ENCODE measurements around the gene ENDOV.

ENDOV gene

GRCh38 chr17:80461528-80462160 lies 46.7 kb downstream of the ENDOV start:
- in situ Hi-C loops (cut with HindIII; ENCODE audit: low sequenced_read_pairs), result no loop called here

- in situ Hi-C loops (cut with HindIII; ENCODE audit: low sequenced_read_pairs), result no loop called here
Measured at GRCh38 chr17:80463784-80464400, 48.9 kb downstream of the ENDOV start.

- in situ Hi-C loops (cut with HindIII; ENCODE audit: low sequenced_read_pairs), result no loop called here
Measured at GRCh38 chr17:80464486-80464885, 49.5 kb downstream of the ENDOV start.

DNA sequence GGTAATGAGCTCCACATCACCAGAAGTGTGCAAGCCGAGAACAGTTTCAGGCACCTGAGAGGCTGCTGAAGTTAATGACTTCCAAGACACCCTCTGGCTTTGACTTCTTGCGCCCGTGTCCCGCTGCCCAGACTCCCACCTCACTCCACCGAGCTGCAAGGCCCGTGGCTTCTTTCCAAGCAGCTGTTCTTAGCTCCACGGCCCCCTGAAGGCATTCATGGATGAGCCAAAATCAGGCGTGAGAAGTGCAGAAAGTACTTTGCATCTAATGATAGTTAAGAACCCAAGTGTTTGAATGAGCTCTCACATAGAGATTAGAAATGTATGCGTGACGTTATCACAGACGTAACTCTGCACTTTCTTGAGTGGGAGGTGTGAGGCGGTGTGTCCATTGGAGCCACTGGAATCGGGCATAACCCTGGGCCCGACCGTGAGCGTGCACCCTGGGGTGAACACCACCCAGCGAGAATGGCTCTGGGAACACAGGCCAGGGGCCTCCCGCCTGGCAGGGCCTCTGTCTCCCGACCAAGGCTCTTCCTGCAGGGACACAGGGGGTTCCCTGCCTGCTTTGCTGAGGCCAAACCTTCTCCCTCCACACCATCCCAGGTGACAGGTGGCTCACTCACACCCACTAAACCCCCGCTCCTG lies 50.5 kb downstream of the ENDOV start:
- in situ Hi-C loops (cut with HindIII; ENCODE audit: low sequenced_read_pairs), result no loop called here

DNA sequence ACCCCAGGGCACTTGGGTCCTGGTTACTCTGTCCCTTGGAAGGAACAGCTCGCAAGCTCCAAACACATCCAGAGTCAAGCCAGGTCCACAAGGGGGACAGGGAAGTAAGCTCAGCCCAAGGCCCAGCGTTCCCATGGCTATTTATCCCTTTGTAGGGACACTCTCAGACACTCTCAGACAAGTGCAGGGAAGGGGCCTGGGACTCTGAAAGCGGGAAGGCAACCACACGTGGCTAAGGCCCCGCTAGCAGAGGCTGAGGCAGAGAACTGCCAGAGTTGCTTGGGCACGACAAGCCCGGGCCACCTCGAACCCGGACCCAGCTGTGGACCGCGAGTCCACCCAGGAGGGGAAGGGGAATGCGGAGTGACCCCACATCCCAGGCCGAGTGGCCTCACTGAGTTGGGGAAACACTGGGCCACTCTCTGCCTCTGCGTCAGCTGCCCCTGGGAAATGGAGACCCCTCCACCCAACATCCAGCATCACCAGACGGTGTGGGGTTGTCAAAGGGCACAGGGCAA lies 51.3 kb downstream of the ENDOV start:
- in situ Hi-C loops (cut with HindIII; ENCODE audit: low sequenced_read_pairs), result no loop called here

DNA sequence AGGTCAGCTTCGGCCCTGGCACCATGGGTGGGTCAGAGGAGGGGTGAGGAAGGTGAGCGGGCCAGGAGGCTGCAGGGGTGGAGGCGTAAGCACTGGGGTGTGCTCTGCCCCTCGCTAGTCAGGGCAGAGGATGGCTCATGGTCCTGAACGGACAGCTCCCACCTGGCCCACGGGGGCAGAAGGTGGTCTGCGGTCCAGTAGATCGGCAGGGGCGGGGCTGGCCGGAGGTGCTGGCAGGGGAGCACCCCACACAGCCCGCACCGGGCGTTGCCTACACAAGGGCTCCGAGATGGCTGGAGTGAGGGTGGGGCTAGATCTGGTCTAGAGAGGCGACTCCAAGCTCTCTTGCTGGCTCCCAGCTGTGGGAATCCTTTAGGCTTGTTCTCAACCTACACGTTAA lies 53.3 kb downstream of the ENDOV start:
- in situ Hi-C loops (cut with HindIII; ENCODE audit: low sequenced_read_pairs), result no loop called here

- in situ Hi-C loops (cut with HindIII; ENCODE audit: low sequenced_read_pairs), result no loop called here
Measured at GRCh38 chr17:80468781-80469493, 54.0 kb downstream of the ENDOV start.

DNA sequence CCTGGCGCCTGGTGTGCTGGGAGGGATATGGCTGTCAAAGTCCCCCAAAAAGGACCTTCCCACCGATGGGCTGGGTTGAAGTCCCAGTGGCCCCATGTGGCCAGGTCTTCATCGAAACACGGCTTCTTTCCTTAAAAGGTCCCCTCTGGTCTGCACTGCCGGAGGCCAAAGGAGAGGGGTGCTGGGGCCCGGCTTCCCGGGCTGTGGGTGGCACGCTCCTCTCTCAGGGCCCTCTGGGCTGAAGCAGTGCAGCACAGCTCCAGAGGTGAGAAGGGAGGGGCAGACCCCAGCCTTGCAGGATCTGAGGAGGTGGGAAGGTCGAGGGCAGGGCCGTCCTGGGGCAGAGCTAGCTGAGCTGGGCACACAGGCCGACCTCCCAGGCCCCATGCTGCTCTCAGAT lies 54.7 kb downstream of the ENDOV start:
- in situ Hi-C loops (cut with HindIII; ENCODE audit: low sequenced_read_pairs), result no loop called here

GRCh38 chr17:80470603-80471002 lies 55.6 kb downstream of the ENDOV start:
- in situ Hi-C loops (cut with HindIII; ENCODE audit: low sequenced_read_pairs), result no loop called here

- in situ Hi-C loops (cut with HindIII; ENCODE audit: low sequenced_read_pairs), result no loop called here
Measured at GRCh38 chr17:80471922-80472321, 57.0 kb downstream of the ENDOV start.

DNA sequence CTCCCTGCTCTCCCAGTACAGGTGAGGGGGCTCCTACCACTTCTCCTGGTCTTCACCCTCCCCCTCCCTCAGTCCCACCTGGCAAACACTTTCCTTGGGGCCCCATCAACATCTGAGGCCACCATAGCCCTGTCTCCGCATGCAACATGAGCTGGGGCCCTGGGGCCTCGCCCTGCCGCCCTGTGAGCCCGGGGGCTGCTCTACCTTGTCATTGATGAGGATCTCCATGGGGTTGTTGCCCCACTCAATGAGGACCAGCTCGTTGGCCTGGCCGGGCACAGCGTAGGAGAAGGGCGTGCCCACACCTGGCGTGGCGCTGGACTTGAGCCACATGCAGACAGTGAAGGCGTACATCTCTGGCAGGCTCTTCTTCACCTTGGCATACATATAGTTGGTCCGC lies 58.0 kb downstream of the ENDOV start:
- in situ Hi-C loops (cut with HindIII; ENCODE audit: low sequenced_read_pairs), result no loop called here

GRCh38 chr17:80473701-80474100 lies 58.7 kb downstream of the ENDOV start:
- in situ Hi-C loops (cut with HindIII; ENCODE audit: low sequenced_read_pairs), result no loop called here

DNA sequence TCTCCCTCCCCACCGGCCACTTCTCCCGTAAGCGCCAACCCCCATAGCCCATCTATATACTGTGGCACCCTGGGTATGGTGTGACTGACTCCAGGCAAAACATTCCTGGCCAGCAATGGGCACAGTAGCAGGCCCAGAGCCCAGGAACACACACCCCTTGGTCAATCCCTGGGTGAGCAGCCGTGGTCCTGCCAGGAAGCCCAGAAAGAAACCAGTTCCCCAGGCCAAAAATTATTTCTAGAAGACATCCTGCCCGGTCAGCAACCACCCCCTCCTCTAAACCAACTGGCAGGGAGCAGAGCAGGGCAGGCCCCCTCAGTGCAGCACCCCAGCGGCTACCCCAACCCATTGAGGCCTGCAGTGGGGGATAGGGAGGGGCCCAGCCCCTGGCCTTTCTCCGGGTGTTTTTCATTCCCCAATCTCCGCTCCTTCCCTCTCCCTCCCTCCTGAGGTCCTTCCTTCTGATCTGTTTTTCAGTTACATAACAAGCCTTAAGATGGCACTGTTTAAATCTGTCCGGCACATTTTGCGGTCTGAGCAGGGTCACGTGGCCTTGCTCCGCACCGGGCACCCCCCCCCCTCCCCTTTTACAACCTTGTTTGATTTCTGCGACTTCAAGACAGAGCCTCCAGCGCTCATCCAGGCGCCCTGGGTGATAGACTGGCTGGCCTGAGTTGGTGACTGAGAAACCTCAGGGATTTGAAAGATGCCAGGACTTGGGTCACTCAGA lies 59.4 kb downstream of the ENDOV start:
- in situ Hi-C loops (cut with HindIII; ENCODE audit: low sequenced_read_pairs), result no loop called here

DNA sequence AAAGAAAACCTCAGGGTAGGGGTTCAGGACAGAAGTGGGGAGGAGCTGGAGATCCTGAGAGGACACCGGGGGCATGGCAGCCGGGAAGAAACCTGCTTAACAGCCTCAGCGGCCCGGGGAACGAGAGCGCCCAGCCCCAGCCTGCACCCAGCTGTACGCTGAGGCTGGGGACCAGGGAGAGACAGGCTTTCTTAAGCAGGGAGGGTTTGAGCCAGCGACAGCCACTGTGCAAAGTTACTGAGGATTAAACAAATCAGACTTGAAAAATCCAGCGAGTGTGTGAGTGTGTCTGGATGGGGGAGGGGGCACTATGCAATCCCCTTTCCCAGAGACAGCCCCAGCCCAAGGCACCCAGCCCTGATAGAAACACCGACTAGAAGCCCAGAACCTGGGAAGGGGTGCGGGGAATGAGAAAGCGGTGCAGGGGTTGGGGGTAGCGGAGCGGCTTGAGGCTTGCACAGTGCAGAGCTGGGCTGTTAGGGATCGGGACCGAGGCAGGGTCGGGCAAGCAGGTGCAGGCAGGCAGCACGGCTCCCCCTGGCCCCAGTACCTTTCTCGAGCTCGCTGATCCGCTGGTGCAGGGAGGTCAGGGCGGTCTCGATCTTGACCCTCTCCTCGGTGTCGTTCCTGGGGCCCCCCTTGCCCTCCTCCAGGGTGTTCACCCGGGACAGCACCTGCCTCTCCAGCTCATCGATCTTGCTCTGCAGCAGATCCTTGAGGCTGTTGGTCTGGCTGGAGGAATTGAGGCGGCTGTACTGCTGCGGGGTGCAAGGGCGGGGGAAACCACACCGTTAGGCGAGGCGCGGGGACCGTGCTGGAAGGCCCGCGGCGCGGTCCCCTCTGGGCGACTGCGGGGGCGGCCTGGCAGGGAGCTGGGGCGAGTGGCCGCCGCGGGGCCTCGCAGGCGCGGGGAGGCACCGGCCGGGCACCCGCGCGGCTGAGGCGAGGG lies 60.3 kb downstream of the ENDOV start:
- in situ Hi-C loops (cut with HindIII; ENCODE audit: low sequenced_read_pairs), result no loop called here

DNA sequence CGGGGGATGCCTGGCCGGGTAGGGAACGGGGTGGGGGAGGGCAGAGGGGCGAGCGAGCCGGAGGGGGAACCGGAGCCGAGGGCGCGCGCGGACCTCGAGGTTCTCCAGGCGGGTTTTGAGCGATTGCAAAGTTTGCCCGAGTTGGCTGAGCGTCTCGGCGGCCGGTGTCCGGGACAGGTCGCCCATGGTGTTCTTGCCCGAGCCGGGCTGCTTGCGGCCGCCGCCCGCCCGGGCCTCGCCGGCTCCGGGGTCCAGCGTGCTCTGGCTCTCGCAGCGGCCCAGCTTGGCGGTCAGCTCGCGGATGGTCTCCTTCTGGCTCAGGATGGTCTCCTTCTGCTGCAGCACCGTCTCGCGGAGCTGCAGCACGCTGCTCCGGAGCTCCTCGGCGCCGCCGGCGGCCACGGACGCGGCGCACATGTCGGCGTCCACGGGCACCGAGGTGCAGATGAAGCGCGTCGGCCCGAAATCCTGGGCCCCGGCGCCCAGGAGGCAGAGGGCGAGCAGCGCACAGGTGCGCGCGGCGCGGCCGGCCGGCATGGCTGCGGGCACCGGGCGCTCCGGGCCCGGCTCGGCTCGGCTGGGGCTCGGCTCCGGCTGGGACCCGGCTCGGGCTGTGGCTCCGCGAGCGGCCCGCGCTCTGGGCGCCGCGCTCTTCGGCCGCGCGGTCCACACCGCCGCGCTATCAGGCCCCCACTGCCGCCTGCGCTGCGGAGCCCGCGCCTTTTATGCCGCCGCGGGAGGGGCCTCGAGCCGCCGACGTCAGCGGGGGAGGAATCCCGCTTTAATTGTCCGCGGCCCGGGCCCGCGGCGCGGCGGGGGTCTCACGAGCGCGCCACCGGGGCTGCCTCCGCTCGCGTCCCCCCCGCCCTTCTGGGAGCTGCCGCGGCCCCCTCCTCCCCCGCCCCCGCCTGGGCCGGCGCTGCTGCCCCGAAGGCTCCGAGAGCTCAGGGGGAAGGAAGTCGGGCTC lies 61.2 kb downstream of the ENDOV start, which contains the start of gene NPTX1:
Gene NPTX1 (minus strand): TSS at position 698 of the 967 bp plus-strand sequence. CDS start 161 bp downstream, at position 537.
- in situ Hi-C loops (cut with HindIII; ENCODE audit: low sequenced_read_pairs), result no loop called here

DNA sequence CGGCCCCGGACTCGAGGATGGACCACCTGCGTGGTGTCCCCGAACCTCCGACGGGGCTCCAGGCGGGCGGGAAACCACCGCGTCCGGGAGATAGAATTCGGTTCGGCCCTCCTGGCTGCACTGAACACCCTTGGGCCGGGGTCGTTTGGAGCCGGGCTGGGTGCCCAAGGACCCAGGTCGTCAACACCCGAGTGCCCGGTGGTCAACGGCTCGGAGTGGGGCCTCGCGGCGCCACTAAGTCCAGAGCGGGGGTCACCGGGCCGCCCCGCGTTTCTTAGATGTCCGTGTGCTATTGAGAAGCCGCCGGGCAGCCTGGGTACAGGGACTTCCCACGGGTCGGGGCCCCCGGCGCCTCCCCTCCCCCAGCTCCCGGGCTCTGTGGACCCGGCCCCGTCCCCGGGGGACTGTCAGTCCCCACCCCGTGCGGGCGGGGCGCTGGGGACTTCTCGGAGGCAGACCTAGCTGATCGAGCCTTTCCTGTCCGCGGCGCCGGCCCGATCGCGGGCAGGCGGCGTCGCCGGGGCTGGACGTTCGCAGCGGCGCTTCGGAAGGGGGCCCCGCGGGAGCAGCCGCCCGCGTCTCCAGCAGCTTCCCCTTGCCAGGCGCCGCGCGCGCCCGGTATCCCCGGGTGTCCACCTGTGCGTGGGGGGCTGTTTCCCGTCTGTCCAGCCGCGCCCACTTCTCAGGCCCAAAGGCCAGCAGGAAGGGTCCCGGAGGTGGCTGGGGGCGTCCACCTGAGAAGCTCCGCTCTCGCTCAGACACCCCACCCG lies 62.1 kb downstream of the ENDOV start:
- in situ Hi-C loops (cut with HindIII; ENCODE audit: low sequenced_read_pairs), result no loop called here

- in situ Hi-C loops (cut with HindIII; ENCODE audit: low sequenced_read_pairs), result no loop called here
Measured at GRCh38 chr17:80477647-80478478, 62.9 kb downstream of the ENDOV start.

All from DLD1 (cell line).